Limb (tissue), 2 donors: ENCODE measurements around the gene SLC43A3.
"Not testable (repeated sequence)": the region's sequence is repeated elsewhere in the genome, so short reads cannot be mapped to it uniquely, and the experiment has no call there.

Source experiments
- DNase-seq, 2 donors: peaks; one replicate each; pipeline ENCODE4 v3.0.0-alpha.2; 2016; ENCODE audit errors: extremely low spot score in 2 of 2

Gene SLC43A3

GRCh38 chr11:57460022-57460757 is 33.3 kb upstream of the SLC43A3 start, which contains the start of gene RTN4RL2:
Gene RTN4RL2, plus strand, starts transcription at chr11:57460528. Its CDS starts 338 bp downstream, at chr11:57460866.
- DNase-seq: peak; percentile 71 to 79

- DNase-seq: no peak
These were observed 32.5 kb upstream of the SLC43A3 start for GRCh38 chr11:57459164-57460021.

GRCh38 chr11:57458410-57459163 is 31.7 kb upstream of the SLC43A3 start:
- peak in 1 of 2 donors; percentile 77 for DNase-seq

GRCh38 chr11:57458060-57458409 is 31.1 kb upstream of the SLC43A3 start:
- no peak for DNase-seq

- DNase-seq: no peak
These were observed 30.7 kb upstream of the SLC43A3 start for GRCh38 chr11:57457643-57458023.

GRCh38 chr11:57456960-57457642 is 30.2 kb upstream of the SLC43A3 start:
- peak; percentile 86 to 88 for DNase-seq

- DNase-seq: no peak
These were observed 26.7 kb upstream of the SLC43A3 start for GRCh38 chr11:57453543-57454177.

- no peak for DNase-seq
These were observed 19.1 kb upstream of the SLC43A3 start for GRCh38 chr11:57446055-57446454.

GRCh38 chr11:57445122-57445394 is 18.1 kb upstream of the SLC43A3 start:
- not testable (repeated sequence) for DNase-seq

GRCh38 chr11:57444362-57445121 is 17.6 kb upstream of the SLC43A3 start:
- no peak for DNase-seq

GRCh38 chr11:57440744-57441414 is 14.0 kb upstream of the SLC43A3 start:
- DNase-seq: no peak

- DNase-seq: no peak
These were observed 12.9 kb upstream of the SLC43A3 start for GRCh38 chr11:57439786-57440185.

GRCh38 chr11:57438345-57439285 is 11.7 kb upstream of the SLC43A3 start:
- DNase-seq: no peak

GRCh38 chr11:57436031-57436430 is 9.1 kb upstream of the SLC43A3 start:
- no peak for DNase-seq

GRCh38 chr11:57434640-57435546 is 8.0 kb upstream of the SLC43A3 start:
- DNase-seq: no peak

GRCh38 chr11:57432714-57433163 is 5.8 kb upstream of the SLC43A3 start:
- no peak for DNase-seq

GRCh38 chr11:57432149-57432561 is 5.2 kb upstream of the SLC43A3 start:
- DNase-seq: no peak
